ENCODE results near the gene C19orf25. TPM values are rescaled to one million over a fixed set of nuclear protein-coding genes. Genes with fewer than 3 reads are reported as not detected.

Gene C19orf25
- total RNA-seq, 1 donor from 2014 or later: 29.2 TPM

GRCh38 chr19:1509602-1510441 lies 30.8 kb upstream of the C19orf25 start:
- Mint-ChIP-seq H3K27ac (ENCODE audit: unreplicated experiment) (no peak overlapping the region), H3K4me1 (ENCODE audit: low read depth, unreplicated experiment) (no peaks in the 10 kb centered on the region), H3K27me3 (ENCODE audit: unreplicated experiment) (peaks cover 13% of the 10 kb centered on the region), H3K36me3 (ENCODE audit: unreplicated experiment) (no peaks in the 10 kb centered on the region), H3K9me3 (ENCODE audit: unreplicated experiment) (peaks cover 13% of the 10 kb centered on the region), H3K4me3 (ENCODE audit: unreplicated experiment) (peak overlapping the region; percentile 25)
- no peak for DNase-seq
- no peak for TF ChIP-seq CTCF (IDR thresholded peaks at IDR 0.05; ENCODE audit: partially characterized antibody, unreplicated experiment)

GRCh38 chr19:1508507-1508856 lies 29.5 kb upstream of the C19orf25 start:
- peaks cover 17% of the 10 kb centered on the region for H3K27me3 Mint-ChIP-seq (ENCODE audit: unreplicated experiment)
- DNase-seq: no peak
- no peak overlapping the region for H3K27ac Mint-ChIP-seq (ENCODE audit: unreplicated experiment)
- TF ChIP-seq CTCF (IDR thresholded peaks at IDR 0.05; ENCODE audit: partially characterized antibody, unreplicated experiment): no peak
- H3K9me3 Mint-ChIP-seq (ENCODE audit: unreplicated experiment): peaks cover 13% of the 10 kb centered on the region
- H3K36me3 Mint-ChIP-seq (ENCODE audit: unreplicated experiment): no peaks in the 10 kb centered on the region
- no peaks in the 10 kb centered on the region for H3K4me1 Mint-ChIP-seq (ENCODE audit: low read depth, unreplicated experiment)
- H3K4me3 Mint-ChIP-seq (ENCODE audit: unreplicated experiment): peak overlapping the region; percentile 71

GRCh38 chr19:1507763-1508506 lies 28.9 kb upstream of the C19orf25 start:
- TF ChIP-seq CTCF (IDR thresholded peaks at IDR 0.05; ENCODE audit: partially characterized antibody, unreplicated experiment): no peak
- Mint-ChIP-seq H3K4me3 (ENCODE audit: unreplicated experiment) (peak overlapping the region; percentile 94), H3K27ac (ENCODE audit: unreplicated experiment) (peak overlapping the region; percentile 97), H3K27me3 (ENCODE audit: unreplicated experiment) (peaks cover 20% of the 10 kb centered on the region), H3K4me1 (ENCODE audit: low read depth, unreplicated experiment) (no peaks in the 10 kb centered on the region), H3K36me3 (ENCODE audit: unreplicated experiment) (no peaks in the 10 kb centered on the region), H3K9me3 (ENCODE audit: unreplicated experiment) (peaks cover 13% of the 10 kb centered on the region)
- DNase-seq: peak; percentile 91

GRCh38 chr19:1507192-1507660 lies 28.2 kb upstream of the C19orf25 start:
- DNase-seq: no peak
- no peak for TF ChIP-seq CTCF (IDR thresholded peaks at IDR 0.05; ENCODE audit: partially characterized antibody, unreplicated experiment)
- Mint-ChIP-seq H3K4me1 (ENCODE audit: low read depth, unreplicated experiment) (no peaks in the 10 kb centered on the region), H3K36me3 (ENCODE audit: unreplicated experiment) (no peaks in the 10 kb centered on the region), H3K27me3 (ENCODE audit: unreplicated experiment) (peaks cover 17% of the 10 kb centered on the region), H3K4me3 (ENCODE audit: unreplicated experiment) (no peak overlapping the region), H3K9me3 (ENCODE audit: unreplicated experiment) (peaks cover 15% of the 10 kb centered on the region), H3K27ac (ENCODE audit: unreplicated experiment) (peak overlapping the region; percentile 97)

Data from glutamatergic neuron (in vitro differentiated cells).